GM12878 (cell line): ENCODE results near the gene MPP2. TPM values are rescaled to one million over a fixed set of nuclear protein-coding genes. Genes with fewer than 3 reads are reported as not detected.

Experiments
- ATAC-seq: fragments of 200-7000 bp; cut with Tn5 transposase; 3 replicates; pipeline ENCODE4 v1.9.1; 2020; ENCODE audit warnings: mild to moderate bottlenecking, moderate library complexity
- BruUV-seq: library from RNA; stranded (reverse); fragments of 400-500 nt; replicated peaks from 2 replicates; lab custom pipeline; 2021; lab: Mats Ljungman, UMichigan
- CTCF ChIA-PET: fragments of 300-600 bp; sonication (Branson Sonifier 250); formaldehyde crosslinking; extraction: SDS; loops from one replicate; lab custom pipeline; 2021; ENCODE audit warnings: inconsistent platforms; lab: Yijun Ruan, JAX
- POLR2A ChIA-PET: fragments of 350-600 bp; formaldehyde crosslinking; extraction: SDS; loops from one replicate; lab custom pipeline; 2021; ENCODE audit warnings: inconsistent platforms; lab: Charles Lee
- RAD21 ChIA-PET: fragments of 300-600 bp; sonication (Branson Sonifier 250); formaldehyde crosslinking; loops from one replicate; lab custom pipeline; 2023; ENCODE audit warnings: antibody characterized with exemption; ENCODE audit not compliant: unreplicated experiment; lab: Charles Lee
- SMC1A ChIA-PET: fragments of 300-600 bp; sonication (Branson Sonifier 250); formaldehyde crosslinking; loops from one replicate; lab custom pipeline; 2023; ENCODE audit not compliant: unreplicated experiment, uncharacterized antibody; lab: Charles Lee
- DNase-seq: peaks from one replicate; pipeline ENCODE4 v3.0.0-alpha.2; 2011; ENCODE audit warnings: low read depth, low spot score
- FAIRE-seq: peaks from 3 replicates; lab custom pipeline; 2011; peaks lifted over from hg19 to GRCh38; lab: Jason Lieb, UNC
- H2AFZ ChIP-seq: 2 replicates; pipeline ENCODE4 v1.6.0; 2011; ENCODE audit warnings: low read depth, low read length, control low read depth; ENCODE audit not compliant: control insufficient read depth
- H3K27ac ChIP-seq: 2 replicates; pipeline ENCODE4 v1.5.1; 2011; ENCODE audit warnings: control low read depth; ENCODE audit not compliant: control insufficient read depth, insufficient read depth
- H3K27me3 ChIP-seq, 2 experiments: replicated peaks in 1 of 2; 2 replicates each; pipeline versions ENCODE4 v1.6.0 to v1.6.1; 2011; ENCODE audit warnings: low read length in 1 of 2; ENCODE audit not compliant: control insufficient read depth in 2 of 2, insufficient read depth in 2 of 2
- H3K36me3 ChIP-seq, 2 experiments: 2 replicates each; pipeline ENCODE4 v1.5.1; 2011; ENCODE audit warnings: low read length in 1 of 2; ENCODE audit not compliant: control insufficient read depth in 2 of 2, insufficient read depth in 2 of 2
- H3K4me1 ChIP-seq: 2 replicates; pipeline ENCODE4 v1.6.1; 2011; ENCODE audit warnings: mild to moderate bottlenecking, low read length, moderate library complexity, mixed read lengths; ENCODE audit not compliant: control insufficient read depth, insufficient read depth
- H3K4me2 ChIP-seq: 2 replicates; pipeline ENCODE4 v1.6.0; 2011; ENCODE audit warnings: control low read depth; ENCODE audit not compliant: control insufficient read depth, insufficient read depth
- H3K4me3 ChIP-seq: fragments of 200-600 bp; sonication (generic); 2 replicates; pipeline ENCODE4 v1.5.1; 2016
- H3K79me2 ChIP-seq: 2 replicates; pipeline ENCODE4 v1.6.0; 2011; ENCODE audit warnings: low read length; ENCODE audit not compliant: control insufficient read depth, insufficient read depth
- H3K9ac ChIP-seq: 2 replicates; pipeline ENCODE4 v1.8.0; 2011; ENCODE audit warnings: low read length, control low read depth, mixed read lengths; ENCODE audit not compliant: control insufficient read depth, insufficient read depth
- H3K9me3 ChIP-seq: replicated peaks from 3 replicates; pipeline ENCODE4 v1.5.1; 2011; ENCODE audit warnings: mild to moderate bottlenecking, low read length; ENCODE audit not compliant: control insufficient read depth, insufficient read depth
- H4K20me1 ChIP-seq: 2 replicates; pipeline ENCODE4 v1.6.0; 2011; ENCODE audit not compliant: control insufficient read depth, insufficient read depth
- ATF7 ChIP-seq: fragments of 450-650 bp; IDR thresholded peaks from 2 replicates; pipeline ENCODE4 v1.6.1; 2016; ENCODE audit warnings: low read depth, mild to moderate bottlenecking
- CHD4 ChIP-seq: fragments of 200-600 bp; sonication (generic); IDR thresholded peaks from 2 replicates; pipeline ENCODE4 v1.6.1; 2016; ENCODE audit warnings: mild to moderate bottlenecking
- FOXM1 ChIP-seq: IDR thresholded peaks from 2 replicates; pipeline ENCODE4 v1.6.1; 2012; ENCODE audit warnings: low read depth, mild to moderate bottlenecking, inconsistent platforms, low read length, moderate library complexity
- HCFC1 ChIP-seq: fragments of 150-350 bp; IDR thresholded peaks from 2 replicates; pipeline ENCODE4 v1.6.1; 2014; ENCODE audit warnings: low read length
- MXI1 ChIP-seq: fragments of 150-350 bp; IDR thresholded peaks from 2 replicates; pipeline ENCODE4 v1.6.1; 2011; ENCODE audit warnings: low read depth, mild to moderate bottlenecking, inconsistent platforms, low read length, improper control_type of control experiment
- MYB ChIP-seq: fragments of 150-350 bp; IDR thresholded peaks from 2 replicates; pipeline ENCODE4 v1.6.1; 2014; ENCODE audit warnings: mild to moderate bottlenecking, low read depth, low read length, borderline replicate concordance
- NBN ChIP-seq: fragments of 450-650 bp; IDR thresholded peaks from 2 replicates; pipeline ENCODE4 v1.6.1; 2016
- NR2C2 ChIP-seq: IDR thresholded peaks from 2 replicates; pipeline ENCODE4 v1.6.1; 2011; ENCODE audit warnings: borderline replicate concordance, low read depth; ENCODE audit not compliant: control insufficient read depth, insufficient read length
- PBX3 ChIP-seq: IDR thresholded peaks from 2 replicates; pipeline ENCODE4 v1.6.1; 2011; ENCODE audit warnings: mild to moderate bottlenecking, low read depth, low read length, moderate library complexity; ENCODE audit not compliant: insufficient replicate concordance
- RAD51 ChIP-seq: fragments of 450-650 bp; IDR thresholded peaks from 2 replicates; pipeline ENCODE4 v1.6.1; 2016; ENCODE audit warnings: moderate library complexity, mild to moderate bottlenecking, inconsistent platforms
- RFX5 ChIP-seq: IDR thresholded peaks from 2 replicates; pipeline ENCODE4 v1.6.1; 2011; ENCODE audit warnings: low read depth, low read length, improper control_type of control experiment
- SMC3 ChIP-seq: IDR thresholded peaks from 2 replicates; pipeline ENCODE4 v1.6.1; 2011; ENCODE audit warnings: low read length, improper control_type of control experiment, borderline replicate concordance
- STAT1 ChIP-seq: fragments of 450-650 bp; conservative IDR thresholded peaks from 2 replicates; pipeline ENCODE4 v1.6.1; 2014; ENCODE audit warnings: antibody characterized with exemption, mild to moderate bottlenecking
- TAF1 ChIP-seq: IDR thresholded peaks from 2 replicates; pipeline ENCODE4 v1.6.1; 2011; ENCODE audit warnings: mild to moderate bottlenecking, low read depth, low read length, borderline replicate concordance
- WGBS: methylation state at CpG from one replicate; pipeline ENCODE4 v1.1.6; 2016; ENCODE audit warnings: low lambda C conversion rate; ENCODE audit not compliant: insufficient replicate concordance, insufficient coverage; ENCODE audit errors: missing lambda C conversion rate; 5-methylcytosine and 5-hydroxymethylcytosine counted together
- in situ Hi-C: fragments of 300-500 bp; cut with MboI; formaldehyde crosslinking; loops from 9 replicates; pipeline ENCODE4 v1.14.3; 2018; ENCODE audit warnings: mixed read lengths
- intact Hi-C: fragments of 100-400 bp; cut with micrococcal nuclease; formaldehyde crosslinking; loops from one replicate; pipeline ENCODE4 v1.14.2; 2022; ENCODE audit not compliant: unreplicated experiment
- polyA plus RNA-seq, 11 experiments: library from polyadenylated mRNA; depleted of rRNA in 4 of 11; unstranded in 6 of 11; stranded (reverse) in 5 of 11; fragments of >200 nt; fragmentation: Nextera tagmentation in 4 of 11; fragmentation: Illumina TruSeq in 1 of 11; extraction: Ambion mirVana in 4 of 11; extraction: Trizol in 1 of 11; gene quantifications; 1 replicate in 1 of 11; 2 replicates in 10 of 11; pipeline versions ENCODE4 v1.2.1 to v1.2.3, GENCODE V29; 2011 to 2016; ENCODE audit warnings: inconsistent platforms in 2 of 11, missing spikeins in 2 of 11, low read depth in 1 of 11
- total RNA-seq, 4 experiments: library from RNA; depleted of rRNA in 3 of 4; stranded (reverse); fragments of >200 nt in 3 of 4; fragmentation: Illumina TruSeq in 1 of 4; extraction: Trizol in 1 of 4; gene quantifications; 2 replicates each; pipeline versions ENCODE4 v1.2.1 to v1.2.3, GENCODE V29; 2013 to 2021
- TF ChIP-seq, protein P1 (sequence below): fragments of 450-650 bp; IDR thresholded peaks from 2 replicates; pipeline ENCODE4 v1.6.1; 2018; ENCODE audit warnings: mild to moderate bottlenecking, low read depth, moderate library complexity; ENCODE audit not compliant: partially characterized antibody
- TF ChIP-seq, protein P2 (sequence below): fragments of 450-650 bp; IDR thresholded peaks from 2 replicates; pipeline ENCODE4 v1.6.1; 2017; ENCODE audit warnings: mild to moderate bottlenecking, moderate library complexity
- TF ChIP-seq, protein P3 (sequence below): fragments of 450-650 bp; IDR thresholded peaks from 2 replicates; pipeline ENCODE4 v1.6.1; 2017; ENCODE audit warnings: borderline replicate concordance

The MPP2 gene
- total and polyA plus RNA-seq, 10 of the 15 experiments (the other 5 are each of a cell fraction or from before 2014, with no cell fraction given) = 0.02 to 0.23 (median 0.15) TPM; not detected in 2

GRCh38 chr17:43826206-43826605 lies 81.1 kb downstream of the MPP2 start:
- no TSS peak for BruUV-seq
- Histone ChIP-seq H2AFZ (no peak overlapping the region), H3K4me2 (no peak overlapping the region), H3K9me3 (no peaks in the 10 kb centered on the region)
- CTCF ChIA-PET = interaction anchor here (1.9 kb wide), 1 partner anchor 20 kb away, joined by 4 read pairs; no protein-coding TSS in a partner anchor
- TF ChIP-seq TAF1 = no peak
- TF ChIP-seq NR2C2 = no peak
- TF ChIP-seq RFX5 = no peak
- TF ChIP-seq MYB = no peak
- no peak for TF ChIP-seq NBN
- TF ChIP-seq, protein P1, sequence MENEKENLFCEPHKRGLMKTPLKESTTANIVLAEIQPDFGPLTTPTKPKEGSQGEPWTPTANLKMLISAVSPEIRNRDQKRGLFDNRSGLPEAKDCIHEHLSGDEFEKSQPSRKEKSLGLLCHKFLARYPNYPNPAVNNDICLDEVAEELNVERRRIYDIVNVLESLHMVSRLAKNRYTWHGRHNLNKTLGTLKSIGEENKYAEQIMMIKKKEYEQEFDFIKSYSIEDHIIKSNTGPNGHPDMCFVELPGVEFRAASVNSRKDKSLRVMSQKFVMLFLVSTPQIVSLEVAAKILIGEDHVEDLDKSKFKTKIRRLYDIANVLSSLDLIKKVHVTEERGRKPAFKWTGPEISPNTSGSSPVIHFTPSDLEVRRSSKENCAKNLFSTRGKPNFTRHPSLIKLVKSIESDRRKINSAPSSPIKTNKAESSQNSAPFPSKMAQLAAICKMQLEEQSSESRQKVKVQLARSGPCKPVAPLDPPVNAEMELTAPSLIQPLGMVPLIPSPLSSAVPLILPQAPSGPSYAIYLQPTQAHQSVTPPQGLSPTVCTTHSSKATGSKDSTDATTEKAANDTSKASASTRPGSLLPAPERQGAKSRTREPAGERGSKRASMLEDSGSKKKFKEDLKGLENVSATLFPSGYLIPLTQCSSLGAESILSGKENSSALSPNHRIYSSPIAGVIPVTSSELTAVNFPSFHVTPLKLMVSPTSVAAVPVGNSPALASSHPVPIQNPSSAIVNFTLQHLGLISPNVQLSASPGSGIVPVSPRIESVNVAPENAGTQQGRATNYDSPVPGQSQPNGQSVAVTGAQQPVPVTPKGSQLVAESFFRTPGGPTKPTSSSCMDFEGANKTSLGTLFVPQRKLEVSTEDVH = no peak
- TF ChIP-seq SMC3 = no peak
- TF ChIP-seq, protein P2, sequence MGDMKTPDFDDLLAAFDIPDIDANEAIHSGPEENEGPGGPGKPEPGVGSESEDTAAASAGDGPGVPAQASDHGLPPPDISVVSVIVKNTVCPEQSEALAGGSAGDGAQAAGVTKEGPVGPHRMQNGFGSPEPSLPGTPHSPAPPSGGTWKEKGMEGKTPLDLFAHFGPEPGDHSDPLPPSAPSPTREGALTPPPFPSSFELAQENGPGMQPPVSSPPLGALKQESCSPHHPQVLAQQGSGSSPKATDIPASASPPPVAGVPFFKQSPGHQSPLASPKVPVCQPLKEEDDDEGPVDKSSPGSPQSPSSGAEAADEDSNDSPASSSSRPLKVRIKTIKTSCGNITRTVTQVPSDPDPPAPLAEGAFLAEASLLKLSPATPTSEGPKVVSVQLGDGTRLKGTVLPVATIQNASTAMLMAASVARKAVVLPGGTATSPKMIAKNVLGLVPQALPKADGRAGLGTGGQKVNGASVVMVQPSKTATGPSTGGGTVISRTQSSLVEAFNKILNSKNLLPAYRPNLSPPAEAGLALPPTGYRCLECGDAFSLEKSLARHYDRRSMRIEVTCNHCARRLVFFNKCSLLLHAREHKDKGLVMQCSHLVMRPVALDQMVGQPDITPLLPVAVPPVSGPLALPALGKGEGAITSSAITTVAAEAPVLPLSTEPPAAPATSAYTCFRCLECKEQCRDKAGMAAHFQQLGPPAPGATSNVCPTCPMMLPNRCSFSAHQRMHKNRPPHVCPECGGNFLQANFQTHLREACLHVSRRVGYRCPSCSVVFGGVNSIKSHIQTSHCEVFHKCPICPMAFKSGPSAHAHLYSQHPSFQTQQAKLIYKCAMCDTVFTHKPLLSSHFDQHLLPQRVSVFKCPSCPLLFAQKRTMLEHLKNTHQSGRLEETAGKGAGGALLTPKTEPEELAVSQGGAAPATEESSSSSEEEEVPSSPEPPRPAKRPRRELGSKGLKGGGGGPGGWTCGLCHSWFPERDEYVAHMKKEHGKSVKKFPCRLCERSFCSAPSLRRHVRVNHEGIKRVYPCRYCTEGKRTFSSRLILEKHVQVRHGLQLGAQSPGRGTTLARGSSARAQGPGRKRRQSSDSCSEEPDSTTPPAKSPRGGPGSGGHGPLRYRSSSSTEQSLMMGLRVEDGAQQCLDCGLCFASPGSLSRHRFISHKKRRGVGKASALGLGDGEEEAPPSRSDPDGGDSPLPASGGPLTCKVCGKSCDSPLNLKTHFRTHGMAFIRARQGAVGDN = no peak
- TF ChIP-seq FOXM1 = no peak
- no peak for TF ChIP-seq CHD4
- TF ChIP-seq, protein P3, sequence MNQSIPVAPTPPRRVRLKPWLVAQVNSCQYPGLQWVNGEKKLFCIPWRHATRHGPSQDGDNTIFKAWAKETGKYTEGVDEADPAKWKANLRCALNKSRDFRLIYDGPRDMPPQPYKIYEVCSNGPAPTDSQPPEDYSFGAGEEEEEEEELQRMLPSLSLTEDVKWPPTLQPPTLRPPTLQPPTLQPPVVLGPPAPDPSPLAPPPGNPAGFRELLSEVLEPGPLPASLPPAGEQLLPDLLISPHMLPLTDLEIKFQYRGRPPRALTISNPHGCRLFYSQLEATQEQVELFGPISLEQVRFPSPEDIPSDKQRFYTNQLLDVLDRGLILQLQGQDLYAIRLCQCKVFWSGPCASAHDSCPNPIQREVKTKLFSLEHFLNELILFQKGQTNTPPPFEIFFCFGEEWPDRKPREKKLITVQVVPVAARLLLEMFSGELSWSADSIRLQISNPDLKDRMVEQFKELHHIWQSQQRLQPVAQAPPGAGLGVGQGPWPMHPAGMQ = no peak
- no peak for TF ChIP-seq HCFC1
- no peak for TF ChIP-seq STAT1
- TF ChIP-seq ATF7 = no peak
- no peak for TF ChIP-seq MXI1
- no peak for TF ChIP-seq RAD51
- no peak for TF ChIP-seq PBX3
- TF ChIP-seq, all 136 proteins: peak for 0
- Histone ChIP-seq H3K27me3 (peaks cover 0 to 2% of the 10 kb centered on the region in 2 experiments; a peak in 2 of 4 replicates), H3K27ac (no peak overlapping the region), H3K36me3 (no peaks in the 10 kb centered on the region), H3K9ac (no peak overlapping the region), H3K4me3 (no peak overlapping the region), H4K20me1 (no peaks in the 10 kb centered on the region), H3K4me1 (no peaks in the 10 kb centered on the region), H3K79me2 (no peaks in the 10 kb centered on the region)
- DNase-seq (no peak), ATAC-seq (no peak), FAIRE-seq (no peak)
- intact Hi-C loops = no loop called here
- ChIA-PET SMC1A (interaction anchor here (0.7 kb wide), 1 partner anchor 14 kb away, joined by 3 read pairs; no protein-coding TSS in a partner anchor), POLR2A (no interaction called here), RAD21 (no interaction called here)
- WGBS = 30% methylated on average over 7 of the region's 7 CpGs
- in situ Hi-C loops = no loop called here
